Transverse colon (tissue), 4 donors: ENCODE measurements around the gene ATP6AP2. TPM values are rescaled to one million over a fixed set of nuclear protein-coding genes. Genes with fewer than 3 reads are reported as not detected.
"Not testable (repeated sequence)": the region's sequence is repeated elsewhere in the genome, so short reads cannot be mapped to it uniquely, and the experiment has no call there.

Experiments
- DNase-seq: peaks from one replicate; pipeline ENCODE4 v3.0.0-alpha.2; 2019
- H3K27ac ChIP-seq, 4 donors: fragments of 200-600 bp; sonication (generic); 2 replicates each; pipeline ENCODE4 v1.5.1; 2016 to 2018; ENCODE audit warnings: inconsistent platforms in 4 of 4
- H3K27me3 ChIP-seq: fragments of 200-600 bp; sonication (generic); 2 replicates; pipeline ENCODE4 v1.5.1; 2017; ENCODE audit warnings: inconsistent platforms
- H3K36me3 ChIP-seq, 4 donors: fragments of 200-600 bp; sonication (generic); 2 replicates each; pipeline ENCODE4 v1.5.1; 2017 to 2019; ENCODE audit warnings: inconsistent platforms in 4 of 4
- H3K4me1 ChIP-seq, 4 donors: fragments of 200-600 bp; sonication (generic); 2 replicates each; pipeline ENCODE4 v1.5.1; 2017 to 2020; ENCODE audit warnings: inconsistent platforms in 4 of 4
- H3K4me3 ChIP-seq, 4 donors: fragments of 200-600 bp; sonication (generic); 1 replicate in 1 of 4; 2 replicates in 3 of 4; pipeline versions ENCODE4 v1.5.1 to v1.6.1; 2017 to 2019; ENCODE audit warnings: inconsistent platforms in 4 of 4
- H3K9me3 ChIP-seq, 2 donors: fragments of 200-600 bp; sonication (generic); 2 replicates each; pipeline ENCODE4 v1.5.1; 2017 to 2019; ENCODE audit warnings: inconsistent platforms in 2 of 2
- EP300 ChIP-seq: sonication (generic); formaldehyde crosslinking; IDR thresholded peaks from one replicate; pipeline ENCODE4 v1.6.1; 2017; ENCODE audit warnings: antibody characterized with exemption, low read depth
- POLR2A ChIP-seq: fragments of 450-650 bp; IDR thresholded peaks from one replicate; pipeline ENCODE4 v1.6.1; 2016; ENCODE audit warnings: antibody characterized with exemption, mild to moderate bottlenecking, moderate library complexity
- POLR2AphosphoS5 ChIP-seq, 3 donors: sonication (generic); formaldehyde crosslinking; IDR thresholded peaks; one replicate each; pipeline ENCODE4 v1.6.1; 2016; ENCODE audit warnings: antibody characterized with exemption in 3 of 3
- whole genome bisulfite sequencing, 2 donors: methylation state at CpG; one replicate each; pipeline ENCODE4 v1.1.5; 2018; ENCODE audit warnings: low coverage in 1 of 2; 5-methylcytosine and 5-hydroxymethylcytosine counted together
- in situ Hi-C, 4 donors: fragments of 200-750 bp; cut with MboI; loops; one replicate each; pipeline versions ENCODE4 v1.15.0 to v1.15.1; 2017; ENCODE audit warnings: low sequenced_read_pairs in 3 of 4, low pct_ligation_motif_present in 1 of 4, low pct_unique_long_range_greater_than_20kb in 1 of 4
- intact Hi-C: fragments of 100-400 bp; cut with DNase I; formaldehyde crosslinking; loops from one replicate; pipeline ENCODE4 v1.15.1; 2023; ENCODE audit warnings: low total_unique reads
- total RNA-seq, 4 donors: library from RNA; depleted of rRNA; stranded (reverse); fragments of >200 nt; gene quantifications; one replicate each; pipeline ENCODE4 v1.1.0, GENCODE V29; 2016
- TF ChIP-seq, protein P1 (sequence below), 5 experiments: fragments of 200-600 bp in 3 of 5; fragments of 450-650 bp in 2 of 5; sonication (generic) in 3 of 5; IDR thresholded peaks; 1 replicate in 2 of 5; 2 replicates in 3 of 5; pipeline ENCODE4 v1.5.1; 2016 to 2017; ENCODE audit warnings: antibody characterized with exemption in 5 of 5, inconsistent platforms in 3 of 5, mild to moderate bottlenecking in 2 of 5, moderate library complexity in 1 of 5

Gene ATP6AP2
- total RNA-seq, 4 donors from 2014 or later: 10.3 to 95.9 (median 62.3) TPM

DNA sequence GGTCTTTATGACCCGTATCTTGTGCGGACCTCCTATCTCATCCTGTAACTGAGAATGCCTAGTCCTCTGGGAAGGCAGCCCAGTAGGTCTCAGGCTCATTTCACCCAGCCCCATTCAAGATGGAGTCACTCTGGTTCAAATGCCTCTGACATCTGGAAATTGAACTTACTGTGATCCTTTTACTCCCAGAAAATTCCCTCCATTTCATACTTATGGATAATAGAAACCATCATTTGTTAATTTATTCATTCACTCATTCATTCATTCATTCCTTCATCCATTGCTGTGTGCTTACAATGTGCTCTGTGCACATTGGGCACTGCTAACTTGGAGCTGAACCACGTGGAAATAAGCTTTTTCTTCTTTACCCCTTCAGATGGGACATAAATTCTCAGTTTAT is 9.2 kb upstream of the ATP6AP2 start:
- Histone ChIP-seq H3K9me3 (no peaks in the 10 kb centered on the region), H3K4me3 (no peak overlapping the region), H3K27me3 (no peaks in the 10 kb centered on the region), H3K27ac (no peak overlapping the region), H3K4me1 (no peaks in the 10 kb centered on the region), H3K36me3 (no peaks in the 10 kb centered on the region)
- TF ChIP-seq, protein P1, sequence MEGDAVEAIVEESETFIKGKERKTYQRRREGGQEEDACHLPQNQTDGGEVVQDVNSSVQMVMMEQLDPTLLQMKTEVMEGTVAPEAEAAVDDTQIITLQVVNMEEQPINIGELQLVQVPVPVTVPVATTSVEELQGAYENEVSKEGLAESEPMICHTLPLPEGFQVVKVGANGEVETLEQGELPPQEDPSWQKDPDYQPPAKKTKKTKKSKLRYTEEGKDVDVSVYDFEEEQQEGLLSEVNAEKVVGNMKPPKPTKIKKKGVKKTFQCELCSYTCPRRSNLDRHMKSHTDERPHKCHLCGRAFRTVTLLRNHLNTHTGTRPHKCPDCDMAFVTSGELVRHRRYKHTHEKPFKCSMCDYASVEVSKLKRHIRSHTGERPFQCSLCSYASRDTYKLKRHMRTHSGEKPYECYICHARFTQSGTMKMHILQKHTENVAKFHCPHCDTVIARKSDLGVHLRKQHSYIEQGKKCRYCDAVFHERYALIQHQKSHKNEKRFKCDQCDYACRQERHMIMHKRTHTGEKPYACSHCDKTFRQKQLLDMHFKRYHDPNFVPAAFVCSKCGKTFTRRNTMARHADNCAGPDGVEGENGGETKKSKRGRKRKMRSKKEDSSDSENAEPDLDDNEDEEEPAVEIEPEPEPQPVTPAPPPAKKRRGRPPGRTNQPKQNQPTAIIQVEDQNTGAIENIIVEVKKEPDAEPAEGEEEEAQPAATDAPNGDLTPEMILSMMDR (IDR thresholded peaks at IDR 0.05): no peak
- TF ChIP-seq POLR2A (no peak), POLR2AphosphoS5 (IDR thresholded peaks at IDR 0.05) (no peak), EP300 (no peak)
- in situ Hi-C loops: no loop called here
- WGBS, 2 donors: 40 to 75% methylated on average over 1 to 3 of the region's 3 CpGs
- no peak for DNase-seq
- intact Hi-C loops: no loop called here

DNA sequence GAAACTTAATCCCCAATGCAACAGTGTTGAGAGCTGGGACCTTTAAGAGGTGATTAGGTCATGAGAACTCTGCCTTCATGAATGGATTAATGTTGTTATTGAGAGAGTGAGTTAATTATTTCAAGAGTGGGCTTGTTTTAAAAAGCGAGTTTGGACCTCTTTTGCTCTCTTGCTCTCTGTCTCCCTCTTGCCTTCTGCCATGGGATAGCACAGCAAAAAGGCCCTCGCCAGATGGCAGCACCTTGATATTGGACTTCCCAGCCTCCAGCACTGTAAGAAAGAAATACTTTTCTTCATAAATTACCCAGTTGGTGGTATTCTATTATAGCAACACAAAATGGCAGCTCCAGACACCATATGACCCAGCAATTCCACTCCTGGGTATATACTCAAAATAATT is 7.0 kb upstream of the ATP6AP2 start:
- TF ChIP-seq POLR2AphosphoS5 (IDR thresholded peaks at IDR 0.05): no peak
- TF ChIP-seq EP300: no peak
- TF ChIP-seq, protein P1 (IDR thresholded peaks at IDR 0.05): peak in 1 of 5 experiments; percentile 10
- Histone ChIP-seq H3K36me3 (no peaks in the 10 kb centered on the region), H3K27me3 (no peaks in the 10 kb centered on the region), H3K4me3 (no peak overlapping the region), H3K27ac (no peak overlapping the region), H3K4me1 (no peaks in the 10 kb centered on the region), H3K9me3 (no peaks in the 10 kb centered on the region)
- WGBS, 2 donors: 55% methylated on average over 2 of the region's 2 CpGs; no CpG with 5 or more reads in 1 of the 2 donors
- intact Hi-C loops: no loop called here
- in situ Hi-C loops: no loop called here
- DNase-seq: no peak

DNA sequence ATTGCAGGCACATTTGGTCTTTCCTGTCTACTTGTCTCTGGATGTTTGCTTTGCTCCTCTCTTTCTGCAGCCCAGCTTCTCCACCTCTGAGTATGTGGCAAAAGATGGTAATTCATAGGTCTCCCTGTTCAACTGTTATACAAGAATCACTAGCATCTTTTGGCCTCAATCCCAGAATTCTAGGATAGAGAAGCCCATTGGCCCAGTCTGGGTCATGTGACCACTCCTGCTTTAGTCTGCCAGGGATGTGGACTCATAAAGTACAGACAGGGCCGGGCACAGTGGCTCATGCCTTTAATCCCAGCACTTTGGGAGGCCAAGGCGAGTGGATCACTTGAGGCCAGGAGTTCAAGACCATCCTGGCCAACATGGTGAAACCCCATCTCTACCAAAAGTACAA is 5.4 kb upstream of the ATP6AP2 start:
- 72% methylated on average over 2 of the region's 2 CpGs; no CpG with 5 or more reads in 1 of the 2 donors for WGBS, 2 donors
- DNase-seq, in situ Hi-C loops: not testable (repeated sequence)

DNA sequence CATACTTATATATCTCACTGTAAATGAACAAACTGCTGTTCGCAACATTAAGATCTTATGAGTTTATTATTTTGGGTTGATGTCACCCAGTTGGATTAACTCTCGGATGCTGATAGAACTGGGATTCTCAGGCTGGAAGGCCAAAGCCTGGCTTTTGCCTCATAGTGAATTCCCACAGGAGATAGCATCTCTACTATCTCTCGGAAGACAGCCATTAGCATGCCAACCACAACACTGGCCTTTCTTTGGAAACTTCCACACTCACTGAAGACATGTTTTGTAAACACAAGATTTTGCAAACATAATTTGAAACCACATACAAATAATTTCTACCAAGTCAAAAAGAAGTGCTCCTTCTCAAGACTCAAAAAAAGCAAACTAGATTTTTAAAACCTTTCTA is 4.5 kb upstream of the ATP6AP2 start:
- no peak for DNase-seq
- intact Hi-C loops: no loop called here
- Histone ChIP-seq H3K27ac (no peak overlapping the region), H3K9me3 (no peaks in the 10 kb centered on the region), H3K4me3 (no peak overlapping the region), H3K27me3 (no peaks in the 10 kb centered on the region), H3K4me1 (peaks cover 0 to 4% (median 0%) of the 10 kb centered on the region in 4 donors), H3K36me3 (no peaks in the 10 kb centered on the region)
- 81% methylated on average over 3 of the region's 3 CpGs; no CpG with 5 or more reads in 1 of the 2 donors for WGBS, 2 donors
- in situ Hi-C loops: no loop called here
- TF ChIP-seq, protein P1 (IDR thresholded peaks at IDR 0.05): no peak
- no peak for TF ChIP-seq POLR2A
- TF ChIP-seq POLR2AphosphoS5 (IDR thresholded peaks at IDR 0.05): no peak
- TF ChIP-seq EP300: no peak

More for the DNA sequence above, 5.4 kb upstream of the ATP6AP2 start:
- H3K9me3 ChIP-seq, H3K36me3 ChIP-seq, H3K4me1 ChIP-seq, H3K4me3 ChIP-seq, H3K27ac ChIP-seq, intact Hi-C loops, H3K27me3 ChIP-seq: not testable (repeated sequence)

DNA sequence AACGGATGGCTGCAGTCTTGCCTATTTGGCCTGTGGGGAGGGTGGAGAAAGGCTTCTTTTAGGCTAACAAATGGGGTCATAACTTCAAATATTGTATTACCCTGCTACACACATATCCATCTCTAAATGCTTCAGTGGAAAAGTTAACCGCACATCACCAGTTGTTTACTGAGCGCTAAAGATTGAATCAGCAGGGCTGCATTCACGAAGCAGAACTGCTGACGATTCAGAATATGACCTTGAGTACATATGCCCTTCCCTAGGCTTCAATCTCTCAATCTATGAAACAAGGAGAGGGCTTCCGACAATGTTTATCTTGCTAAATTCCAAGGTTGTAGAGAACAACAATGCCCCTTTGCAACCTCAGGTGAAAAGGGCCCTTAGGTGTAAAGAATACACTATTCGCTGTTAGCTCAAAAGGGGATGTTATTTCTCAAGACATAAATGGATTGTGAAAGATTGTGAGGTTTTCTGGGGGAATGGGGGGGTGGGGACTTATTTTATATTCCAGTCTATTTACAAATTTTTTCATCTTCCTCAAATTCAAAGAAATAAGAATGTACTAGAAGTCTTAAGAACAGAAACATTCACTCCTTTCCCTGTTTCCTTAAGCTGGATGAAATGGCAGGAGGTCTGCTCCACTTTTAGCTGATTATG is 2.6 kb upstream of the ATP6AP2 start:
- H3K9me3 ChIP-seq: no peaks in the 10 kb centered on the region
- H3K36me3 ChIP-seq: no peaks in the 10 kb centered on the region
- 83 to 86% methylated on average over 1 to 7 of the region's 7 CpGs for WGBS, 2 donors
- no peak for DNase-seq
- no peak overlapping the region for H3K27ac ChIP-seq
- H3K4me1 ChIP-seq: peaks cover 3 to 13% (median 6%) of the 10 kb centered on the region in 4 donors
- no peaks in the 10 kb centered on the region for H3K27me3 ChIP-seq
- H3K4me3 ChIP-seq: no peak overlapping the region
- in situ Hi-C loops (no loop called here), intact Hi-C loops (no loop called here)
- TF ChIP-seq EP300 (no peak), POLR2AphosphoS5 (IDR thresholded peaks at IDR 0.05) (no peak), POLR2A (no peak)
- TF ChIP-seq, protein P1 (IDR thresholded peaks at IDR 0.05): no peak
